Caco-2 (cell line): Measurements from ENCODE around the gene UTP15. TPM values are rescaled to one million over a fixed set of nuclear protein-coding genes. Genes with fewer than 3 reads are reported as not detected.
A peak's percentile ranks its signal among the peaks of the same experiment; 100 is the strongest.

Source experiments
- BruUV-seq: library from RNA; stranded (reverse); fragments of 400-500 nt; replicated peaks from 2 replicates; lab custom pipeline; 2021; lab: Mats Ljungman, UMichigan
- CTCF ChIA-PET: fragments of 300-600 bp; sonication (Branson Sonifier 250); formaldehyde crosslinking; loops from one replicate; lab custom pipeline; 2022; ENCODE audit warnings: antibody characterized with exemption; lab: Charles Lee
- POLR2A ChIA-PET: fragments of 300-600 bp; sonication (Branson Sonifier 250); formaldehyde crosslinking; loops from one replicate; lab custom pipeline; 2022; ENCODE audit warnings: antibody characterized with exemption; lab: Charles Lee
- DNase-seq, 2 experiments: peaks; one replicate each; pipeline versions ENCODE4 v3.0.0 to v3.0.0-alpha.2; 2020 to 2022
- H3K27me3 ChIP-seq: replicated peaks from 2 replicates; pipeline ENCODE4 v1.6.0; 2011; ENCODE audit warnings: low read length; ENCODE audit not compliant: control insufficient read depth, insufficient read depth
- H3K36me3 ChIP-seq: 2 replicates; pipeline ENCODE4 v1.5.1; 2011; ENCODE audit warnings: low read length; ENCODE audit not compliant: control insufficient read depth, insufficient read depth
- H3K4me1 ChIP-seq: fragments of 250-450 bp; sonication (Bioruptor Pico); 2 replicates; pipeline ENCODE4 v1.5.1; 2020; ENCODE audit warnings: mild to moderate bottlenecking
- H3K4me3 ChIP-seq: 2 replicates; pipeline ENCODE4 v1.5.1; 2011; ENCODE audit warnings: low read depth, mild to moderate bottlenecking, control low read depth, low read length
- H3K9me3 ChIP-seq: fragments of 250-450 bp; sonication (Bioruptor Pico); 2 replicates; pipeline ENCODE4 v1.5.1; 2020; ENCODE audit warnings: mild to moderate bottlenecking, moderate library complexity
- H3K27ac Mint-ChIP-seq: one replicate; pipeline ENCODE4 v1.8.0; 2022; ENCODE audit warnings: mixed read lengths; ENCODE audit not compliant: unreplicated experiment
- H3K27me3 Mint-ChIP-seq: one replicate; pipeline ENCODE4 v1.8.0; 2022; ENCODE audit warnings: mixed read lengths; ENCODE audit not compliant: insufficient read depth, unreplicated experiment
- H3K36me3 Mint-ChIP-seq: one replicate; pipeline ENCODE4 v1.8.0; 2022; ENCODE audit warnings: mild to moderate bottlenecking, mixed read lengths; ENCODE audit not compliant: insufficient read depth, unreplicated experiment
- H3K4me1 Mint-ChIP-seq: one replicate; pipeline ENCODE4 v1.8.0; 2022; ENCODE audit warnings: low read depth, mixed read lengths; ENCODE audit not compliant: unreplicated experiment
- H3K4me3 Mint-ChIP-seq: one replicate; pipeline ENCODE4 v1.8.0; 2022; ENCODE audit warnings: mild to moderate bottlenecking, moderate library complexity, mixed read lengths; ENCODE audit not compliant: unreplicated experiment
- H3K9me3 Mint-ChIP-seq: one replicate; pipeline ENCODE4 v1.8.0; 2022; ENCODE audit warnings: mixed read lengths; ENCODE audit not compliant: unreplicated experiment
- CTCF ChIP-seq, 2 experiments: fragments of 200-600 bp in 1 of 2; IDR thresholded peaks; 1 replicate in 1 of 2; 2 replicates in 1 of 2; pipeline versions ENCODE4 v1.5.1 to v1.8.0; 2011 to 2022; ENCODE audit warnings: antibody characterized with exemption in 1 of 2, control low read depth in 1 of 2, inconsistent platforms in 1 of 2, low read depth in 1 of 2, low read length in 1 of 2, mild to moderate bottlenecking in 1 of 2, moderate library complexity in 1 of 2; ENCODE audit not compliant: insufficient read depth in 1 of 2, severe bottlenecking in 1 of 2, unreplicated experiment in 1 of 2
- intact Hi-C: fragments of 100-400 bp; cut with micrococcal nuclease; formaldehyde crosslinking; loops from one replicate; pipeline ENCODE4 v1.10.0; 2022; ENCODE audit not compliant: unreplicated experiment
- total RNA-seq: library from RNA; stranded (reverse); gene quantifications from 2 replicates; pipeline ENCODE4 v1.2.3, GENCODE V29; 2022

Gene UTP15
- total RNA-seq, 1 experiment from 2014 or later, result 29.1 TPM

GRCh38 chr5:73539730-73540129 is 25.8 kb upstream of the UTP15 start:
- Mint-ChIP-seq H3K36me3 (peaks cover 3% of the 10 kb centered on the region), H3K27me3 (no peaks in the 10 kb centered on the region), H3K4me1 (peaks cover 21% of the 10 kb centered on the region), H3K27ac (no peak overlapping the region), H3K9me3 (peaks cover 9% of the 10 kb centered on the region), H3K4me3 (no peak overlapping the region)
- Histone ChIP-seq H3K4me3 (no peak overlapping the region), H3K9me3 (no peaks in the 10 kb centered on the region), H3K36me3 (no peaks in the 10 kb centered on the region), H3K4me1 (peaks cover 22% of the 10 kb centered on the region), H3K27me3 (no peaks in the 10 kb centered on the region)
- intact Hi-C loops, result loop anchor here (5.0 kb wide), 1 partner anchor 87 kb away; no protein-coding TSS in a partner anchor
- DNase-seq, result no peak
- ChIA-PET POLR2A (no interaction called here), CTCF (interaction anchor here (0.7 kb wide), 1 partner anchor 418 kb away, joined by 4 read pairs; no protein-coding TSS in a partner anchor)
- TF ChIP-seq CTCF (IDR thresholded peaks at IDR 0.05; ENCODE audit: insufficient read depth in 1 of 2, low read depth in 1 of 2, low read length in 1 of 2, severe bottlenecking in 1 of 2, unreplicated experiment in 1 of 2), result no peak
- BruUV-seq, result no TSS peak

GRCh38 chr5:73540192-73540591 is 25.4 kb upstream of the UTP15 start:
- ChIA-PET POLR2A (no interaction called here), CTCF (no interaction called here)
- no TSS peak for BruUV-seq
- no peak overlapping the region for H3K4me3 Mint-ChIP-seq
- peak overlapping the region; percentile 56 for H3K27ac Mint-ChIP-seq
- H3K9me3 ChIP-seq, result no peaks in the 10 kb centered on the region
- H3K4me1 Mint-ChIP-seq, result peaks cover 24% of the 10 kb centered on the region
- no peaks in the 10 kb centered on the region for H3K27me3 ChIP-seq
- TF ChIP-seq CTCF (IDR thresholded peaks at IDR 0.05; ENCODE audit: insufficient read depth in 1 of 2, low read depth in 1 of 2, low read length in 1 of 2, severe bottlenecking in 1 of 2, unreplicated experiment in 1 of 2), result no peak
- intact Hi-C loops, result no loop called here
- no peaks in the 10 kb centered on the region for H3K27me3 Mint-ChIP-seq
- peaks cover 26% of the 10 kb centered on the region for H3K4me1 ChIP-seq
- H3K36me3 Mint-ChIP-seq, result peaks cover 4% of the 10 kb centered on the region
- peaks cover 6% of the 10 kb centered on the region for H3K9me3 Mint-ChIP-seq
- no peaks in the 10 kb centered on the region for H3K36me3 ChIP-seq
- no peak for DNase-seq
- H3K4me3 ChIP-seq, result no peak overlapping the region

GRCh38 chr5:73542020-73542419 is 23.5 kb upstream of the UTP15 start:
- Histone ChIP-seq H3K36me3 (no peaks in the 10 kb centered on the region), H3K27me3 (no peaks in the 10 kb centered on the region), H3K4me1 (peaks cover 26% of the 10 kb centered on the region), H3K4me3 (no peak overlapping the region), H3K9me3 (no peaks in the 10 kb centered on the region)
- H3K36me3 Mint-ChIP-seq, result peaks cover 4% of the 10 kb centered on the region
- ChIA-PET POLR2A (no interaction called here), CTCF (interaction anchor here (0.6 kb wide), 1 partner anchor 43 kb away, joined by 3 read pairs; no protein-coding TSS in a partner anchor)
- BruUV-seq, result no TSS peak
- no peak for DNase-seq
- H3K4me1 Mint-ChIP-seq, result peaks cover 24% of the 10 kb centered on the region
- TF ChIP-seq CTCF (IDR thresholded peaks at IDR 0.05; ENCODE audit: insufficient read depth in 1 of 2, low read depth in 1 of 2, low read length in 1 of 2, severe bottlenecking in 1 of 2, unreplicated experiment in 1 of 2), result no peak
- intact Hi-C loops, result no loop called here
- no peak overlapping the region for H3K27ac Mint-ChIP-seq
- H3K27me3 Mint-ChIP-seq, result no peaks in the 10 kb centered on the region
- no peak overlapping the region for H3K4me3 Mint-ChIP-seq
- H3K9me3 Mint-ChIP-seq, result no peaks in the 10 kb centered on the region
